ENCODE results near the gene WDR88. TPM values are rescaled to one million over a fixed set of nuclear protein-coding genes. Genes with fewer than 3 reads are reported as not detected.
A peak's percentile ranks its signal among the peaks of the same experiment; 100 is the strongest.

Gene WDR88
- total and polyA plus RNA-seq, 8 donors = not detected

- peak; percentile 93 for FAIRE-seq
- ATAC-seq = peak; percentile 87 to 95 (median 89)
- Histone ChIP-seq H3K4me3 (peak overlapping the region; percentile 66 to 81 (median 76)), H3K9me3 (no peaks in the 10 kb centered on the region), H3K36me3 (no peaks in the 10 kb centered on the region), H3K27me3 (no peaks in the 10 kb centered on the region), H3K27ac (peak overlapping the region; percentile 89 to 96 (median 94)), H3K4me1 (peaks cover 0 to 20% (median 0%) of the 10 kb centered on the region in 3 donors)
- DNase-seq = peak; percentile 95 to 99 (median 98)
- intact Hi-C loops (cut with DNase I) = no loop called here
- no peak for TF ChIP-seq CTCF (IDR thresholded peaks at IDR 0.05)
- WGBS, 2 donors = 0% methylated on average over 52 to 65 of the region's 65 CpGs
These were observed 44.9 kb downstream of the WDR88 start for GRCh38 chr19:33176670-33177416.

GRCh38 chr19:33177417-33177979 is 45.6 kb downstream of the WDR88 start:
- WGBS, 2 donors = 0 to 1% methylated on average over 38 of the region's 38 CpGs
- no peaks in the 10 kb centered on the region for H3K27me3 ChIP-seq
- peak; percentile 30 to 44 (median 38) for ATAC-seq
- no peak for FAIRE-seq
- peak in 2 of 6 donors; percentile 78 to 92 for DNase-seq
- no peaks in the 10 kb centered on the region for H3K9me3 ChIP-seq
- intact Hi-C loops (cut with DNase I) = no loop called here
- peak overlapping the region; percentile 89 to 96 (median 94) for H3K27ac ChIP-seq
- no peak for TF ChIP-seq CTCF (IDR thresholded peaks at IDR 0.05)
- H3K4me3 ChIP-seq = peak overlapping the region; percentile 22 to 81 (median 62)
- peaks cover 0 to 17% (median 0%) of the 10 kb centered on the region in 3 donors for H3K4me1 ChIP-seq
- no peaks in the 10 kb centered on the region for H3K36me3 ChIP-seq

GRCh38 chr19:33186431-33187182 is 54.7 kb downstream of the WDR88 start:
- no peak for DNase-seq
- FAIRE-seq = no peak
- Histone ChIP-seq H3K27ac (no peak overlapping the region), H3K4me1 (no peaks in the 10 kb centered on the region), H3K9me3 (no peaks in the 10 kb centered on the region), H3K4me3 (no peak overlapping the region), H3K36me3 (no peaks in the 10 kb centered on the region), H3K27me3 (no peaks in the 10 kb centered on the region)
- intact Hi-C loops (cut with DNase I) = no loop called here
- 64 to 75% methylated on average over 10 to 11 of the region's 11 CpGs for WGBS, 2 donors
- TF ChIP-seq CTCF (IDR thresholded peaks at IDR 0.05) = no peak
- peak in 1 of 4 donors; percentile 10 for ATAC-seq

- 74 to 79% methylated on average over 8 of the region's 8 CpGs for WGBS, 2 donors
- Histone ChIP-seq H3K36me3 (no peaks in the 10 kb centered on the region), H3K4me1 (no peaks in the 10 kb centered on the region), H3K27me3 (no peaks in the 10 kb centered on the region), H3K9me3 (no peaks in the 10 kb centered on the region), H3K4me3 (no peak overlapping the region), H3K27ac (no peak overlapping the region)
- DNase-seq (peak in 1 of 6 donors; percentile 43), ATAC-seq (no peak), FAIRE-seq (no peak)
- TF ChIP-seq CTCF (IDR thresholded peaks at IDR 0.05) = no peak
- intact Hi-C loops (cut with DNase I) = no loop called here
These were observed 55.2 kb downstream of the WDR88 start for GRCh38 chr19:33187183-33187540.

Data from pancreas (tissue), 10 donors.